ENCODE results near the gene ANKRD18A. TPM values are rescaled to one million over a fixed set of nuclear protein-coding genes. Genes with fewer than 3 reads are reported as not detected.

ANKRD18A gene
- total and polyA plus RNA-seq, 2 of the 8 experiments (the other 6 are each of a cell fraction or from before 2014, with no cell fraction given), result 0.68 to 4.0 TPM

DNA sequence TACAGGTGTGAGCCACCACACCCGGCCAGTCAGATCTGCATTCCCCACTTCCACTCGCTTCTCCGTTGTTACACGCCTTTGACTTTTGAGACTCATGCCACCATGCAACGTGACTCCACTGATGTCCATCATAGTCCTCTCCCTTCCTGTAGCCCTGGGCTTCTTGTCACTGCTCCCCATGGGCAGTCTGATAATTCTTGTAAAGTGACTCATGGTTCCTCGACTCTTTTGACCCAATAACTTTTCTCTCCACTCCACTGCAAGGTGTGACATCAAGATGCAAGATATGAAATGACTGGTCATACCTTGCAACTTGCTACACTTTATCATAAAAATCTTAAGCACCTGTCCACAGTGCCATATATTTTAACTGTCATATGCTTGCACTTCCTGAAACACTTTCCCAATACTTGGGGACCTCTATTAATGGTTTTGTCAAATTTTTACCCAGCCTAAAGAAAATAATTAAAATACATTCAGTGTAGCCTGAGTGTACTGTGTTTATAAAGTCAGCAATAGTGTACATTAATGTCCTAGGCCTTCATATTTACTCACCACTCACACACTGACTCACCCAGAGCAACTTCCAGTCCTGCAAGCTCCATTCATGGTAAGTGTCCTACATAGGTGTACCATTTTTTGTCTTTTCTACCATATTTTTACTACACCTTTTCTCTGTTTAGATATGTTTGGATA, 18.6 kb upstream of the ANKRD18A start (continued):
- TF ChIP-seq HDAC2 (IDR thresholded peaks at IDR 0.05; ENCODE audit: borderline replicate concordance in 1 of 2, low read depth in 2 of 2, low read length in 2 of 2), result no peak

All from H1 (cell line).